ENCODE data around the gene ADAMTS8.

ADAMTS8 gene

DNA sequence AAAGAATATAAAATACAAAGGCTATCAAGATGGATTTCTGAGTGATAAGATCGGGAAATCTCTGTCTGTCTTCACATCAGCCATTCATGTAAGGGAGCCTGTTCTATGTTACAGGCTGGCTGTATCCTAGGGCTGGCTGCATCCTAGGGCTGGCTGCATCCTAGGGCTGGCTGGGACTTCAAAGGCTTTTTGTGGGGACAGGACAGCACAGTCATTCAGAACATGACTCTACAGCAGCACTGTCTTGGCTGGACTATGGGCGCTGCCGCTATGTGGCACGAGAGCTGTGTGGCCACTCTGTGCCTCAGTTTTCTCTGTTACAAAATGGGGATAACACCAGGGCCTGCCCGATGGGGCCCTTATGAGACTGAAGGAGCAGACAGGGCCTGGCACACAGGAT lies 10.2 kb downstream of the ADAMTS8 start:
- no peak for DNase-seq

- no peak for DNase-seq
Observed at GRCh38 chr11:130416906-130417305, 11.5 kb downstream of the ADAMTS8 start.

DNA sequence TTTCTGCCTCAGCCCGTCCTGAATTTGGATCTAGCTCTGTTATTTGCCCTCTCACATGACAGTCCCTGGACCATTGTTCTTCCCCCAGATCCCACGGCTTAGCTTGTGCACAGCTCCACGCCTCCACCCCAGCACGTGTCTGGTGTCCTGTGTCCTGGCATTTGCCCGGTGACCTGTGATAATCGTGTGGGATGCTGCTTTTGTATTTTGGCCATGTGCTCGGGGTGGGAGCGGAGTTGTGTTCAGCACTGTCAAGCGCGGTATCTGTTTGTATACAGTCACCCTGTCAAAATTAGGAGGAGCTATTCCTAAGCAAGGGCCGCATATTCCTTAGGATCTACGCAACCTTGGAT lies 11.9 kb downstream of the ADAMTS8 start:
- DNase-seq: no peak

DNA sequence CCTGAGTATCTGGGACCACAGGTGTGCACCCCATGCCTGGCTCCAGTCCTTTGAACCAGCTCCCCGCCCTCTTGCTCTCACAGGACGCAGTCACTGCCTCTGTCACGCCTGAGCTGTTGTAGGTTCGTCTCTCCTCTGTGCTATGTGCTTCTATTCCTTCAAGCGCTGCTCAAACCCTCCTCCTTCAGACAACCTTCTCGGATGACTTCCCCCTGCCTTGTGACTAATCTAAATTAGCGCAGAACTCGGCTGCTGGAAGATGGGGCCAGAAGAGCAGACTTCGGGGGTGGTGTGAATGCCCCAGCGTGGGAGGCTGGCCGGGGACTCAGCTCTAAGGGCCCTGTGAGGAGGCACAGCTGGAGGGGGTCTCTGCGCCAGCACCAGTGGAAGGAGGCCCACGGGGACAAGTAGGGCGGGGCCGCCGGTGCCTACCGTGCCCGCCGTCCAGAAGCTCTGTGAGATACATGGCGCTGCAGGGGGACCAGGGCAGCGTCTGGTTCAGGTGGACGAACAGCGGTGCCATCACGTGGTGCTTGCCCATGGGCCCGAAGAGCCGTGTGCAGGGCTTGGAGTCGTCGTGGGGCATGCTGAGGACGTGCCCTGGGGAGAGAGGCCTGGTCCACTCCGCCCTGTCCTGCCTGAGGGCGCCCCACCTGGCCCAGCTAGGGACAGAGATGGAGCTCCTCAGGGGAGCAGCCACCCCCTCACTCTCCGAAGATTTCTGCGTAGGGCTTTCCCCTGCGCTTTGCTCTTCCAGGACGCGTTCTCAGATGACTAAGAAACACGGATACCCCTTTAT lies 12.5 kb downstream of the ADAMTS8 start:
- DNase-seq: no peak

GRCh38 chr11:130414107-130415080 lies 14.0 kb downstream of the ADAMTS8 start:
- no peak for DNase-seq

- no peak for DNase-seq
Observed at GRCh38 chr11:130413405-130414106, 14.9 kb downstream of the ADAMTS8 start.

DNA sequence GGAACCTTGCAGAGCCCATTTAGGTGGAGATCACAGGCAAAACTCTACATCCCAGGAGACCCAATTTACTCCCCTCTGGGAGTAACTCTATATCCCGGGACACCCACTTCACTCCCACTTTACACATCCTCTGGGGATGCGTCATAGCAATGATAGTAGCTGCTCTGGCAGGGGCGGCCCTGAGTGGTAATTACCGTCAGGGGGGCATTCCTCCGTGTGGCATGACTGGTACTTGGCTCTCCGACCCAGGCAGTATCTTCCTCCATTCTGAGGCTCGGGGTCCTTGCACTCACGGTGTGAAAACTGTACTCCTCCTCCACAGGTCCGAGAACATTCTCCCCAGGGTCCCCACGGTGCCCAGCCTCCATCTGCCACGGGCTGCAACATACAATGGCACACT lies 17.2 kb downstream of the ADAMTS8 start:
- DNase-seq: no peak

DNA sequence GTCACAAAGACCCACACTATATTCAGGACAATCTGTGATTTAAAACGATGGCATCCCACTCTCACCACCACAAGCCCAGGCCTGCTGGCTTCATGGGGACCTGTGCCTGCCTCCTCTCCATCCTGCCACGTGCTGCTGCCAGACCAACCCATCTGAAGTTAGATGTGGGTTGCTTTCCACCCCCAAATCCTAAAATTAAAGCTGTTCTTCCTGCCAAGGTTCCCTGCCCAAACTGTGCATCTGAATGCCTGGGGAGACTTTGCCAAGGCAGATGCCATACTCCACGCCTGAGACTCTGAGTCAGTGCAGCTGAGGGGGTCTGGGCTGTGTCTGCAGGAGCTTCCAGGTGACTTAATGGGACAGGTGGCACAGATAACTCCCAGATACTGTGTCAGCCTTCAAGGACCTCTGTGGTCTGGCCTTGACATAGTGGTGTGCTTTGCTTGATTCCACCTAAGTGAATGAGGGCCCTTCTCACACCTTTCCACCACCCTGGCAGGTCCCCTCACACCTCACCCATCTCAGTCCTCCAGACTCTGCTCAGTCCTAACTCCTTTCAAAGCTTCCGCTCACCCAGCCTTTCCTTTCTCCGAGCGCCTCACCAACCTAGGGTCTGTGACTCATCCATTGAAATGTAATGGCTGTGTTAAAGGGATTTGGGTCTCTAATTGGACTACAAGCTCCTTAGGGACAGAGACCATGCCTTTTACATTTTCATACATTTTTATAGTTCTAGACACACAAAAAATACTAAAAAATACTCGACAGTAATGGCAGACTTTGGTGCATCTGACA lies 18.6 kb downstream of the ADAMTS8 start:
- DNase-seq: no peak

DNA sequence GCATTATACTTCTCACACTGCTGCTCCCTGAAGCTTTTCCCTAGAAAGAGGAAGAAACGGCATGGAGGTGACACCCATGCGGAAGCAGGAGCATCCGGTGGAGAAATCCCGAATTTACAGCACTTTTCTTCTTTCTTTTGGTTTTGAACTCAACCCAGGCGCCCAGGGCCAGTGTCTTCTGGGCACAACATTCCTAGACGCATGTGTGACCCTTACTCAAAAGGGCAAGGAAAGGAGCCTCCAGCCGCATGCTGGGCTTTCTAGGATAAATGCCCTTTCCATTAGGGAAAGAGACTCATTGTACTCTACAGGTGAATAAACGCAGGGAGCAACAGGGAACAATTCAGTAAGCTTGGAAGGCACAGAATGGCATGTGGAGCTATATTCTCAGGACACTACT lies 19.5 kb downstream of the ADAMTS8 start:
- DNase-seq: no peak

DNA sequence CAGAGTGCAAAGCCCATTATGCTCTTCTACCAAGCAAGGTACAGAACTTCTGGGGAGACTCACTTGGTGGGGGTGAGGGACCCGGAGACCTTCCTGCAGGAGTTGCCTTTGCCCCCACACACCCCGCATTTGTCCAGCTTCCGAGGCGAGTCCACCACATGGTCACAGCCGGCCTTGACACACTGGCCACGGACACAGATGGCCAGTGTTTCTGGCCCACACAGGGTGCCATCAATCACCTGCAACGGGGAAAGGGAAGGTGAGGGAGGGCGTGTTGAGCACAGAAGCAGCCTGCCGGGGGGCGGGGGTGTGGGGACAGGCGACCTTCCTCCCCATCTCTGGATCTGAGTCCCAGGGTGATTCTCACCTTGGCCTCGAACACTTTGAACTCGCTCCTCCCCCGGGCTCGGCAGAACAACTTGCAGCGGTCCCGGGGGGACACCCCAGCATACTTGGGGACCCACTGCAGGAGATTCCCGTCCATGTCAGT lies 20.0 kb downstream of the ADAMTS8 start:
- DNase-seq: no peak

GRCh38 chr11:130407978-130408377 lies 20.4 kb downstream of the ADAMTS8 start:
- no peak for DNase-seq

DNA sequence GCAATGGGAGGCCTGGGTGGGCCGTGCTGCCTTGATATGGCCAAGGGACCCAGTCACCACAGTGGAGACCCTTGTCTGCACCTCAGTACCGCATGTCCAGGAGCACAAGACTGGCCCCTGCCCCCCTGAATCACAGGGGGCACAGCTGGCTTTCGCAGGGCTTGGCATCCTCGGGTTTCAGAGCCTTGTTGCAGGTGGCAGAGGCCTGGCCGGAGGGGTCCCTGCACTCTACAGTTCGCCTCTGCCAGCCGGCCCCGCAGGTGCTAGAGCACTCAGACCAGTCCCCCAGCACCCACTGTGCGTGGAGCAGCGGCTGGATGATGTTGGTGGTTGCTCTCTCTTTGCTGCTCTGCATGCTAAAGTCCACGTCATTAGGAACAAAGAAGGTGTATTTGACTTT lies 23.0 kb downstream of the ADAMTS8 start:
- DNase-seq: no peak

GRCh38 chr11:130404727-130405126 lies 23.7 kb downstream of the ADAMTS8 start:
- DNase-seq: no peak

GRCh38 chr11:130403967-130404366 lies 24.4 kb downstream of the ADAMTS8 start:
- no peak for DNase-seq

DNA sequence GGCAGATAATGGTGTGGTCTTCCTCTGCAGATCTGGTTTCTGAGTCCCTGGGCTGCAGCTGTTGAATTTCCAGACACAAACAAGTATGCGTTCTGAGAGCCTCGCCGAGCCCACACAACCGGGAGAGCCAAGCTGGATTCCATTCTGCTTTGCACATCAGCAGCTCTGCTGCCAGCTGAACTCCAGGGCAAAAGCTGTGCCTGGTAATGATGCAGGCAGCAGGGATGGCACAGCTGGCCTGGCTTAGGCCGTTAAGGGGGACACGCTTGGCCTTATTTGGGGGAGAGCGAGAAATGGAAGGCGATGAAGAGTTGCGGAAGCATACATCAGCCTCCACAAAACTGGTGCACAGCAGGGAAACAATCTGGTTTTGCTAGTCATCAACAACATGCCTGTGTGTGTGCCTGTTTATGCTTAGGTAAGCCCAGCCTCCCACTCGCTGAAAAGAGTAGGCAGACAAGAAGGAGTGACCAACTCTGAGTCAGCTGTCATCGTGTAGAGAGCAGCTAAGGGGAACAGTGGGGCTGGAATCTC lies 25.1 kb downstream of the ADAMTS8 start:
- DNase-seq: no peak

- no peak for DNase-seq
Observed at GRCh38 chr11:130402570-130402969, 25.8 kb downstream of the ADAMTS8 start.

DNA sequence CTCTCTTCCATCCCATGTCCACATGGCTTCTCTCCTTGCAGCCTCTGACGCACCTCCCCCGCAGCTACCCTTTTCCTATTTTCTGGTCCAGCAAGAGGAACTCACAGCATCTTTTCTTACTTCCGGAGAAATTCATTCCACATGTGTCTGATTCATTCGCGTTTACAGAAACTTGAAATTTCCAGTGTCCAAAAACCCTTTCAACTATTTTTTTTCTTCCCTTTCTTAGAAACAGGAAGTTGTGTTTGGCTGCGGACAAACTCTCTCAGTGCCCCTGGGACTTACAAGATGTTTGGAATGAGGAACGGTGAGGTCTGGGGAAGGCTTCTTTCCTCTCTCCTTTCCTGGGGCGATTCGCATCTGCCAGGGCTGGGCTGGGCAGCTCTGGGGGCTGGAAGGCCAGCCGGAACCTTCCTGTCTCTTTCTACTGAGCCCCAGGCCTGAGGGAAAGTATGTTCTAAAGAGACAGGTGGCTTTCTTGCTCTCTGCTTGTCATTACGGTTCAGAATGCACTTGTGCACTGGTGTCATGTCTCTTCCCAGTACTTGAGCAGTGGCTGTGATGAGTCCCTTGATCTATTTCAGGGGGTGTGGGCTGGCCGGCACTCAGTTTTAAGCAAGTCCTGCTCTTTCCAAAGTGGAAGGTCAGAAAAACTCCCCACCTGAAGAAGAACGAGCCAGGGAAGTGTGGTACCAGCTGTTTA lies 27.5 kb downstream of the ADAMTS8 start:
- DNase-seq: no peak

DNA sequence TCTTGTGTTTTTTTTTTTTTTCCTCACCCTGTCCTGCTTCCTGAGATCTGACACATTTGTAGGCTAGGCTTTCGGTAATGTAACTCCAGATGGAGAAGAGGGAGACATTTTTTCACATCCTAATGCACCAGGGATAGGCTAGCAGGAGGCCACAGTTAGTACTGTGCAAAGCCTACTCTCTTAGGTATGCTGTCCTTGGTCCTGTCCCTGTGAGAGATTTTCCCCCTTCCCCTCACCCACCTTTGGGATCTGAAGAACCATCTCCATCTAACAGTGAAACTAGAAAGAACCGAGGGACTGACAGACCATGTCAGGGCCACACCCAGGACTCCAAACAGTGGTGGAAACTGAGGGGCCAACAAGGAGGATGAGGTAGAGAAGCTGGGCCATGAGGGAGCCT lies 29.2 kb downstream of the ADAMTS8 start:
- DNase-seq: no peak

DNA sequence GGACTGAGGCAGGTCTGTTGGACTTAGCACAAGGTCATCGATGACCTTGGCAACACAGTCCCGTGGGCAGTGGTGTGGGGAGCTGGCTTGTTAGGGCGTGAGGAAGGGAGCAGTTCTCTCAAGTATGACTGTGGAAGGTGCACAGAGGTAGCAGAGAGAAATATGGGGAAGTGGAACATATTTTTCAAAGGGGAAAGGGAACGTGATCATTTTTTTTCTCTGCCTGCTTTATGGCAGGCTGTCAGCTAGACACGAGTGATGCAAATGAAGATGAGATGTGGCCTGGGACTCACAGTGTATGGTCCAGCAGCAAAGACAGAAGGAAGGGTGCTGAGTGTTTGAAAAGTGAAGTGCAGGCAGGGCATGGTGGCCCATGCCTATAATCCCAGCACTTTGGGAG lies 30.6 kb downstream of the ADAMTS8 start:
- no peak for DNase-seq

GRCh38 chr11:130396965-130397364 lies 31.4 kb downstream of the ADAMTS8 start:
- DNase-seq: no peak

DNA sequence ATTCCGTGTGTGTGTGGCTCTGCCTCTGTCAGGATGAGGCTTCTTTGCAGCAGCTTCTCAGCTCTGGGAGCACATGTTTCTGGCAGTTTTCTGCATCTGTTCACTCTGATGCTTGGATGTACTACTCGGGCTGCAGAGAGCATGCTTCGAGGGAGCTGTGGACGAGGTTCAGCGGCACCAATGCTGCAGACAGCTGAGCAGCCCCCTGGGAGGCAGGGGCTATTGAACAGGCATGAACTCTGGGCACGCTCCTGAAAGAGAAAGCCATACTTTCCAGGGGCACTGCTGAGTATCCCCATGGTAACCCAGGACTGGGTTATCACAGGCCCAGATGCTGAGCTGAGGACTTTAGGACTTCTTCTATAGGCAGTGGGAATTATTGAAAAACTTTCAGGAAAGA lies 33.8 kb downstream of the ADAMTS8 start:
- DNase-seq: no peak

All from activated CD4-positive, alpha-beta T cell treated with anti-CD3 and anti-CD28 coated beads, Interleukin-2, amount 50 U/mL, for 4 hours (primary cell).